Renal cortical epithelial cell (primary cell): Measurements from ENCODE around the gene FLVCR1. TPM values are rescaled to one million over a fixed set of nuclear protein-coding genes. Genes with fewer than 3 reads are reported as not detected.
"Not testable (repeated sequence)": the region's sequence is repeated elsewhere in the genome, so short reads cannot be mapped to it uniquely, and the experiment has no call there.

Experiments
- DNase-seq: peaks from one replicate; pipeline ENCODE4 v3.0.0-alpha.2; 2011; ENCODE audit warnings: low read depth
- total RNA-seq: library from RNA; depleted of rRNA; stranded (reverse); fragments of >200 nt; gene quantifications from 2 replicates; pipeline ENCODE4 v1.2.3, GENCODE V29; 2014

FLVCR1 gene
- total RNA-seq, 1 donor from 2014 or later, result 12.9 TPM

GRCh38 chr1:212860713-212861581 is 2.9 kb downstream of the FLVCR1 start:
- no peak for DNase-seq

DNA sequence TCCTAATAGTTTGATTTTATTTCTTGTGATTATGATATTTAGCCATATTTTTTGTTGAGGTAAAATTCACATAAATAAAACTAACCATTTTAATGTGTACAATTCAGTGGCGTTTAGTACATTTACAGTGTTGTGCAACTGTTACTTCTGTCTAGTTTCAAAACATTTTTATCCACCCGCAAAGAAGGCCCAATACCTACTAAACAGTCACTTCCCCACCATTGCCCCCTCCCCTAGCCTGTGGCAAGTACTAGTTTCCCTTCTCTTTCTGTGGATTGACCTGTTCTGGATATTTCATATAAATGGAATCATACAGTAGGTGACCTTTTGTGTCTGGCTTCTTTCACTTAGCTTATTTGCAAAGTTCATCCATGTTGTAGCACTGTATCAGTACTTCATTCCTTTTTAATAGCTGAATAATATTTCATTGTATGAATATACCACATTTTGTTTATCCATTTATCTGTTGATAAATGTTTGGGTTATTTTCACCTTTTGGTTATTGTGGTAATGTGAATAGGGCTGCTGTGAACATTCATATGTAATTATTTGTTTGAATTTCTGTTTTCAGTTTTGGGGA is 4.1 kb downstream of the FLVCR1 start:
- DNase-seq, result no peak

- not testable (repeated sequence) for DNase-seq
These were observed 5.3 kb downstream of the FLVCR1 start for GRCh38 chr1:212863345-212863744.

DNA sequence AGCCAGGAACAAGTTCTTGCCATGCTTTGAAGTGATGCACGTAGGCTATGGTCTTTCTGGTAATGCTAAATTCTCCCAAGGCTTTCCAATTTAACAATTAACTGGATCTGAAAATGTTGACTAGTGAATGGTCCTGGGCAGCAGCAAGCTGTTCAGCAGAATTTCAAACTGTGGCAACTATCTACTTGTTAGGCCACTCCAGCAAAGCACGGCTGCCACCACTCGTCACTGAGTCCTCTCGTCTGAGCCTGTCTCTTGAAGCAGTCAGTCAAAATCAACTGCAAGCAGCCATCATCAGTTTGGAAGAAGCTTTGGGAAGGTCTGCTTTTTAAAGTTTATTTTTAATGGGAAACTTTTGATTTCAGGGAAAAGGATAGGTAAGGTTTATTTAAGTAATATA is 6.1 kb downstream of the FLVCR1 start:
- no peak for DNase-seq

DNA sequence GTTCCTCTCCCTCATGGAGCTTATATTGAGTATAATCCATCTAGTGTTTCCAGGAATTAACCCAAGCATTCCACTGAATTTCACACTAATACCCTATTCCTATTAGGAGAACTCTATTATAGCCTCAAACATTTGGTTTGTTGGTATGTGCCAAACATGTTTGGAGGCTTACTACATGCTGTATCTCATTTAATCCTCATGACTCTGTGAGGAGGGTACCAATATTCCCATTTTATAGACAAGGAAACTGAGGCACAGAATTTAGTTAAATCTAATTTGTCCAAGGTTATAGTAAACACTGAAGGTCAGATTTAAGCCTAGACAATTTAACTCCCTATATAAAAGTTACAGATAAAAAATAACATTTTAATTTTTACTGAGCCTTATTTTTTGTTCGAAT is 9.1 kb downstream of the FLVCR1 start:
- no peak for DNase-seq

DNA sequence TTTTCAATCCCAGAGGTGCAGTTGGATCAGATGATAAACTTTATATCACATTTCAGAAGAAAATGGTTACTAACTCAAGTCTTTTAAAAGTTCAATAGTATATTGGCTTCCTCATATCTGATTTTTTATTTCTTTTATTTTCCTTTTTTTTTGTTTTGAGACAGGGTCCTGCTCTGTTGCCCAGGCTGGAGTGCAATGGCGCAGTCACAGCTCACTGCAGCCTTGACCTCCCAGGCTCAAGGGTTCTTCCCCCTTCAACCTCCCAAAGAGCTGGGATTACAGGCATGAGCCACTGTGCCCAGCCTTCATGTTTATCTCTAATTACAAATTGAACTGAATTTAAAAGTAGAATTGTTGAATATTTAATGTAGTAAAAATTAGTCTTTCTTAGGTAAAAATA is 13.9 kb downstream of the FLVCR1 start:
- DNase-seq, result no peak

GRCh38 chr1:212873518-212873917 is 15.4 kb downstream of the FLVCR1 start:
- no peak for DNase-seq

GRCh38 chr1:212878418-212878817 is 20.3 kb downstream of the FLVCR1 start:
- DNase-seq, result no peak

DNA sequence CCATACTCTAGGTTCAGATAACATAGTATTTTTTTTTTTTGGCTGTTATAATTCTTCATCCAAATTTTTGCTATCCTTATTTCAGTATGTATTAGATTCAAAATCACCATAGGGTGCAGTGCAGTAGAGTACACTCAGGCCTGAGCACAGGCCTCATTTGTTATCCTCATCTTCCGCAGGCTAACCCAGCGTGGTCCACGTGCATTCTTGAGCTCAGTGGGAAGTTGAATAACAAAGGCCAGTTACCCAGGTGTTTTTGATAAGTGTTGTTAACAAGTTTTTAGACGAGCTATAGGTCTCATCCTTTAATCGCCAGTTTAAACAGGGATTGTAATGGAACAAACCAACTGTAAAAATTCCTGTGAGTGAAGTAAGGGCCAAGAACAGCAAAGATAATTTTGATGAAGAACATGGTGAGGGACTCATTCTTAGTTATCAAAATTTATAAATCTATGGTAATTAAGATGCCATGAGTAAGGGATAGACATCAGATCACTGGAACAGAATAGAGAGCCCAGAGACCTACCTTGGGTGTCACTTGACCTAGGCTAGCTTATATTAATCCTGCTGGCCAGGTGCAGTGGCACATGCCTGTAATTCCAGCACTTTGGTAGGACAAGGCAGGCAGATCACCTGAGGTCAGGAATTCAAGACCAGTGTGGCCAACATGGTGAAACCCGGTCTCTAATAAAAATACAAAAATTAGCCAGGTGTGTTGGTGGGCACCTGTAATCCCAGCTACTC is 22.0 kb downstream of the FLVCR1 start:
- no peak for DNase-seq

- no peak for DNase-seq
These were observed 26.5 kb downstream of the FLVCR1 start for GRCh38 chr1:212884592-212884991.

DNA sequence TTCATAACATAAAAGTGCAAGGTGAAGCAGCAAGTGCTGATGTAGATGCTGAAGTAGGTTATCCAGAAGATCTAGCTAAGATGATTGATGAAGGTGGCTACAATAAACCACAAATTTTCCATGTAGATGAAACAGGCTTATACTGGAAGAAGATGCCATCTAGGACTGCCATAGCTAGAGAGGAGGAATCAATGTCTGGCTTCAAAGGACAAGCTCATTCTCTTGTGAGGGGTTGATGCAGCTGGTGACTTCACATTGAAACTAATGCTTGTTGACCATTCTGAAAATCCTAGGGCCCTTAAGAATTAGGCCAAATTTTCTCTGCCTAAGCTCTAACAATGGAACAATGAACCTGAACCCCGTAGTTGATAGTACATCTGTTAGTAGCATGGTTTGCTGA is 34.0 kb downstream of the FLVCR1 start:
- no peak for DNase-seq

GRCh38 chr1:212899845-212900244 is 41.8 kb downstream of the FLVCR1 start:
- no peak for DNase-seq

DNA sequence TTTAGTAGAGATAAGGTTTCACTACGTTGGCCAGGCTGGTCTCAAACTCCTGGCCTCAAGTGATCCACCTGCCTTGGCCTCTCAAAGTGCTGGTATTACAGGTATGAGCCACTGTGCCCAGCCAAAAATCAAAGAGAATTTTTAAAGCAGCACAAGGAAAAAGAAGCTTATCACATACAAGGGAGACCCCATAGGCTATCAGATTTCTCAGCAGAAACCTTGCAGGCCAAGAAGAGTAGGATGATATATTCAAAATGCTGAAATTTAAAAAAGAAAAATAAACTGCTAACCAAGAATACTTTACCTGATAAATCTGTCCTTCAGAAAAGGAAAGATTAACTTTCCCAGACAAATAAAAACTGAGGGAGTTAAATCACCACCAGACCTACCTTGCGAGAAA is 43.2 kb downstream of the FLVCR1 start:
- DNase-seq, result no peak

DNA sequence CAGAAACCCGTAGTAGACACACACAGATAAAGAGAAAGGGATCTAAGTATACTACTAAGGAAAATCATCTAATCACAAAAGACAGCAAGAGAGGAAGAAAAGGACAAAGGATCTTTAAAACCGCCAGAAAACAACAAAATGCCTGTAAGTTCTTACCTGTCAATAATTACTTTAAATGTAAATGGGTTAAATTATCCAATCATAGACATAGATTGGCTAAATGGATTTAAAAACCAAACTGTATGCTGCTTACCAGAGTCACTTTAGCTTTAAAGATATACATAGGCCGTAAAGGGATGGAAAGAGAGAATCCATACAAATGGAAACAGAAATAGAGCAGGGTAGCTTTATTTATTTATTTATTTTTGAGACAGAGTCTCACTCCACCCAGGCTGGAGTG is 44.0 kb downstream of the FLVCR1 start:
- no peak for DNase-seq

DNA sequence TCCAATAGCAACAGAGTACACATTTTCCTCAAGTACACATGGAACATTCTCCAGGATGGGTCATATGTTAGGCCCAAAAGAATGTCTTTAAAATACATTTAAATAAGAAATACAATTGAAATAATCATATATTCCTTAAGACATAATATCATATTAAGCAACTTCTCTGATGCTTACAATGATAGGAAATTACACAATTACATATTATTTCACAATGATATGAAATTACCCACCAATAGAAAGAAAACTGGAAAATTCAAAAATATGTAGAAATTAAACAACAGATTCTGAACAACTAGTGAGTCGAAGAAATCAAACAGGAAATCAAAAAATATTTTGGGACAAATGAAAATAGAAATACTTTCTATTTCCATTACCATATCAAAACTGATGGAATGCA is 45.6 kb downstream of the FLVCR1 start:
- DNase-seq, result no peak

GRCh38 chr1:212908071-212908470 is 50.0 kb downstream of the FLVCR1 start:
- DNase-seq, result not testable (repeated sequence)

GRCh38 chr1:212908971-212909370 is 50.9 kb downstream of the FLVCR1 start:
- DNase-seq, result no peak

- DNase-seq, result no peak
These were observed 51.6 kb downstream of the FLVCR1 start for GRCh38 chr1:212909652-212910063.

- not testable (repeated sequence) for DNase-seq
These were observed 52.1 kb downstream of the FLVCR1 start for GRCh38 chr1:212910213-212910612.

DNA sequence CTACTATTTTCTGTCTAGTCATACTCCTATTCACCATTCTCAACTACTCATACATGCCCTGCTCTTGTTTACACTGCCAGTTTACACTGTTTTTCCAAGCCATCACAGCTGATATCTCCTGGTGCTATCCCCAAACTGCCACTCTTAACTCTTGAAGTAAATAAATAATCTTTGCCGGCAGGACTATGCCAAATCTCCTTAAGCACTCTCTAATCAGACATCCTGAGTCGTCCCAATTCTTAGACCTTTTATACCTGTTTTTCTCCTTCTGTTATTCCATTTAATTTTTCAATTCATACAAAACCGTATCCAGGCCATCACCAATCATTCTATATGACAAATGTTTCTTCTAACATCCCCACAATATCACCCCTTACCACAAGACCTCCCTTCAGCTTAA is 55.6 kb downstream of the FLVCR1 start:
- not testable (repeated sequence) for DNase-seq

- not testable (repeated sequence) for DNase-seq
These were observed 56.0 kb downstream of the FLVCR1 start for GRCh38 chr1:212914110-212914509.

GRCh38 chr1:212914789-212915188 is 56.7 kb downstream of the FLVCR1 start:
- no peak for DNase-seq
